ENCODE measurements around the gene TTLL8. TPM values are rescaled to one million over a fixed set of nuclear protein-coding genes. Genes with fewer than 3 reads are reported as not detected.

TTLL8 gene
- total RNA-seq, 2 donors from 2014 or later, result not detected

- Histone ChIP-seq H3K4me1 (peaks cover 9% of the 10 kb centered on the region), H3K27ac (no peak overlapping the region), H3K9ac (ENCODE audit: low read depth in 2 of 2, low read length in 2 of 2) (no peak overlapping the region), H3K4me3 (no peak overlapping the region), H3K27me3 (peaks cover 10% of the 10 kb centered on the region), H3K36me3 (no peaks in the 10 kb centered on the region), H3K9me3 (no peaks in the 10 kb centered on the region)
- intact Hi-C loops (cut with DNase I), result no loop called here
- no peak for DNase-seq
- TF ChIP-seq CTCF (IDR thresholded peaks at IDR 0.05), result no peak
Observed at GRCh38 chr22:50000587-50001387, 57.3 kb downstream of the TTLL8 start.

- H3K27me3 ChIP-seq, result peaks cover 10% of the 10 kb centered on the region
- no peak for TF ChIP-seq CTCF (IDR thresholded peaks at IDR 0.05)
- no peaks in the 10 kb centered on the region for H3K9me3 ChIP-seq
- peak overlapping the region; percentile 19 for H3K4me3 ChIP-seq
- no peaks in the 10 kb centered on the region for H3K36me3 ChIP-seq
- H3K9ac ChIP-seq (ENCODE audit: low read depth in 2 of 2, low read length in 2 of 2), result no peak overlapping the region
- peaks cover 9% of the 10 kb centered on the region for H3K4me1 ChIP-seq
- no peak overlapping the region for H3K27ac ChIP-seq
- DNase-seq, result no peak
- intact Hi-C loops (cut with DNase I), result no loop called here
Observed at GRCh38 chr22:49999946-50000586, 58.0 kb downstream of the TTLL8 start.

GRCh38 chr22:49999063-49999945 is 58.8 kb downstream of the TTLL8 start:
- H3K9ac ChIP-seq (ENCODE audit: low read depth in 2 of 2, low read length in 2 of 2), result no peak overlapping the region
- no peak overlapping the region for H3K27ac ChIP-seq
- peak overlapping the region; percentile 19 for H3K4me3 ChIP-seq
- DNase-seq, result no peak
- intact Hi-C loops (cut with DNase I), result no loop called here
- peaks cover 10% of the 10 kb centered on the region for H3K27me3 ChIP-seq
- peaks cover 9% of the 10 kb centered on the region for H3K4me1 ChIP-seq
- H3K9me3 ChIP-seq, result no peaks in the 10 kb centered on the region
- H3K36me3 ChIP-seq, result no peaks in the 10 kb centered on the region
- TF ChIP-seq CTCF (IDR thresholded peaks at IDR 0.05), result no peak

GRCh38 chr22:49998718-49999062 is 59.4 kb downstream of the TTLL8 start:
- no peak overlapping the region for H3K27ac ChIP-seq
- H3K36me3 ChIP-seq, result no peaks in the 10 kb centered on the region
- intact Hi-C loops (cut with DNase I), result no loop called here
- no peak overlapping the region for H3K9ac ChIP-seq (ENCODE audit: low read depth in 2 of 2, low read length in 2 of 2)
- peaks cover 9% of the 10 kb centered on the region for H3K4me1 ChIP-seq
- H3K27me3 ChIP-seq, result peaks cover 10% of the 10 kb centered on the region
- no peaks in the 10 kb centered on the region for H3K9me3 ChIP-seq
- no peak for TF ChIP-seq CTCF (IDR thresholded peaks at IDR 0.05)
- no peak overlapping the region for H3K4me3 ChIP-seq
- DNase-seq, result no peak

GRCh38 chr22:49997932-49998717 is 60.0 kb downstream of the TTLL8 start:
- TF ChIP-seq CTCF (IDR thresholded peaks at IDR 0.05), result no peak
- intact Hi-C loops (cut with DNase I), result no loop called here
- H3K4me3 ChIP-seq, result no peak overlapping the region
- peaks cover 10% of the 10 kb centered on the region for H3K27me3 ChIP-seq
- H3K9ac ChIP-seq (ENCODE audit: low read depth in 2 of 2, low read length in 2 of 2), result no peak overlapping the region
- no peak overlapping the region for H3K27ac ChIP-seq
- no peaks in the 10 kb centered on the region for H3K9me3 ChIP-seq
- peaks cover 9% of the 10 kb centered on the region for H3K4me1 ChIP-seq
- H3K36me3 ChIP-seq, result no peaks in the 10 kb centered on the region
- DNase-seq, result no peak
